ENCODE data around the gene GRB10.
A peak's percentile ranks its signal among the peaks of the same experiment; 100 is the strongest.

Gene GRB10

GRCh38 chr7:50803359-50804337 is 21.0 kb upstream of the GRB10 start:
- no peak for DNase-seq

GRCh38 chr7:50801907-50802306 is 19.2 kb upstream of the GRB10 start:
- DNase-seq, result peak; percentile 16

DNA sequence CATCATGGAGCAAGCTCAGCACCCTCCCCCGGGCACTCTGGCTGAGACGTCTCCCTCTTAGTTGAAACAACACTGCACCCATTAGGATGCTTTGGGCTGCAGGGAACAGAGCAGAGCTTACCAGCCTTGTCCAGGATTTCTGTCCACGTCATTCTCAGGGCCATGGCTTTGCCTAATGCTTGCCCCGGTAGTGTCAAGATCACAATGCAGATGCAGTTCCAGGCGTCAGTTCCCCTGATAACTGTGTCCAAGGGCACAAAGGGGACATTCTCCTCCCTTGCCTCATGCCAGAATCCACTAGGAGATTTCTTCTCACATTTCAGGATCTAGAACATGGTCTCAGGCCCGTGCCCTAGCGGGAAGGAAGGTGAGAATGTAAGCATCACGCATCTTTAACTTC is 17.2 kb upstream of the GRB10 start:
- DNase-seq, result no peak

- DNase-seq, result no peak
Observed at GRCh38 chr7:50798126-50798525, 15.4 kb upstream of the GRB10 start.

DNA sequence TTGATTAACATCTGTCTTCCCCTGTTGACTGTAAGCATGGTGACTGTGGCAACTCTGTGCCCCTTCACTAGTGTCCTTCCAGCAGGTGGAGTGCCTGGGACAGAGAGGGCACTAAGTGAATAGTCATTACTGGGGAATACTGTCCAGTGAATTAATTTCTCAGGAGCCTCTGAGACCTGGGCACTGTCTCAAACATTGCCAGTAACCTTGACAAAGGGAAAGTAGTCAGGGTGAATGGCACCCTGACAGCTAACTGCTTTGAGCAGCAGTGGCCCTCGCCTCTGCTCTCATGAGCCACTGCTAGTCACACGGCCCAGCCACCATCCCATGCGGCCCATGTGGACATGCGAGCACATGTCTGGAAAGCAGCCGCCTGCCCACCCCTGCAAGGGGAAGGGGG is 13.1 kb upstream of the GRB10 start:
- DNase-seq, result peak; percentile 39

DNA sequence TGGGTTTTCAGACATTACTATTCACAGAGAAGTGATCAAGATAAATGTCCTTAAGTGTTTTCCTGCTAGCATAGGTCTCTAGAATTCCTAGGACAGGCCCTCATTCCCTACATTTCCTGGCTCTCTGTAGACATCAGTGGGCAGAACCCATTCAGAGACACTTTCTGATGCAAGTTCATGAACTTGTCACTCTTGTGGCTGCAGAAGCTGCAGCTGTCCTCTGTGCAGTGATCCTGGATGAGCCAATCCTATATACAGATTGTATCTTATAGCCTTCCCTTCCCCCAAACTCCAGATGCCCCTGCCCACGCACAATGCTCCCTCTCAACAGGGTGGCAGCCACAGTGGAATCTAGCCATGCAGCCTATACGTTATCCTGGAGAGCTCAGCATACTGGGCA is 12.6 kb upstream of the GRB10 start:
- DNase-seq, result no peak

- peak; percentile 58 for DNase-seq
Observed at GRCh38 chr7:50793947-50794570, 11.4 kb upstream of the GRB10 start.

GRCh38 chr7:50793120-50793946 is 10.6 kb upstream of the GRB10 start:
- DNase-seq, result peak; percentile 89

- peak; percentile 88 for DNase-seq
Observed at GRCh38 chr7:50792342-50793119, 9.8 kb upstream of the GRB10 start.

GRCh38 chr7:50791938-50792341 is 9.2 kb upstream of the GRB10 start:
- DNase-seq, result peak; percentile 61

DNA sequence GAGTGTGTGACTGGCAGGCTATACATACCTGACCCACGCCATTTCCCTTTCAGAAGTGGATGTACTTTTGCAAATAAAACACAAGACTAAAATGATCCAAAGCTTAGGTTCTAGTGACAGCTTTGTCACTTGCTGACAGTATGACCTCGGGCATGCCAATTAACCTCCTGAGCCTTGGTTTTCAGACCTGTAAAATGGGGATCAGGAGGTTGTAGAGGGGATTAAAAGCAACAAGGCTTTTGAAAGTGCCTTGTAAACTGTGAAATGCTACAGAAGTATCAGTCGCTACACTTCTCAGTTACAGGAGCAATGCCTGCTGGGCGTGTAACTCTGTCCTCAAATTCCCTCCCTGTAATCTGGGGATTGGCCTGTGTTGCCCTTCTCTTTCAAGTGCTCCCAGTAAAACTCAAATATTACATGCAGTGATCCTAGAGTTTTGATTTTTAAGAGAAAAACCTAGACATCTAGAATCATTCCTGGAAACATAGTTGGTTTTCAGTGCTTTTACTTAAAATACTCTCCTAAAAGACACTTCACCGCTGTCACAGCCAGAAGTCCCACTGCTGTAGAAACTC is 8.8 kb upstream of the GRB10 start:
- peak; percentile 48 for DNase-seq

DNA sequence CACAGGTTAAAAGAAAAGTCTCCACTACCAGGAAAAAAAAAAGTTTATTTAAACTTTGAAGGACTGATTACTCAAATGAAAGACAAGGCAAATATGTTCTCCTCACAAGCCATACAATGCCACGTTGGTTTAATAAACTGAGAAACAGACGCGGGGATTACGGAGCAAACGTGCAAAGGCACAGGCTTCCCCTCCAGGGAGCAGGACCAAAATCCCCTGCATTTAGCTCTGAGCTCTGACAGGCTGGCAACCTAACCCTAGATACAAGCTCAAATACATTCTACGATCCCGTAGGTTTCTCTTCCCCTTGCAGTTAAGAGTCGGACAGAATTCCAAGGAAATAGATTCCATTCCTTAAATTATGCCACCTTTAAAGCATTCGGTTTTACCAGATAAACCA is 7.7 kb upstream of the GRB10 start:
- DNase-seq, result no peak

GRCh38 chr7:50788382-50788781 is 5.7 kb upstream of the GRB10 start:
- no peak for DNase-seq

DNA sequence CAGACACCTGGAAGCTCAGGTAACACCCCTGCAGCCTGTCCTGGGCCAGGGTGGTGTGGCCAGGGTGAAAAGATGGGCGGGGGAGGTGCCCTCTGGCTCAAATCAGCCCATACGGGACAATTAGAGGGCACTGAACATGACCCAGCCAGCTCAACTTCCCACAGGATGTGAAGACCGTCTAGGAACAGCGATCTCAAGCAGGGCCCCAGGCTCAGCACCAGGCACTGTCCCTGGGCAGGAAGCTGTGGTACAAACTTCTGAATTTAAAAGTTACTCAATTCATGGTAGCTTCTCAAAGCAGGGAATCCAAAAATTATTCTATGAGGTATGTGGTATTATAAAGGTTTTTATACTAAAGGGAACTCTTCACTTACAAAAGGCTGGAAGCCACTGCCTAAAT is 5.1 kb upstream of the GRB10 start:
- DNase-seq, result no peak

- DNase-seq, result no peak
Observed at GRCh38 chr7:50785346-50785745, 2.6 kb upstream of the GRB10 start.

DNA sequence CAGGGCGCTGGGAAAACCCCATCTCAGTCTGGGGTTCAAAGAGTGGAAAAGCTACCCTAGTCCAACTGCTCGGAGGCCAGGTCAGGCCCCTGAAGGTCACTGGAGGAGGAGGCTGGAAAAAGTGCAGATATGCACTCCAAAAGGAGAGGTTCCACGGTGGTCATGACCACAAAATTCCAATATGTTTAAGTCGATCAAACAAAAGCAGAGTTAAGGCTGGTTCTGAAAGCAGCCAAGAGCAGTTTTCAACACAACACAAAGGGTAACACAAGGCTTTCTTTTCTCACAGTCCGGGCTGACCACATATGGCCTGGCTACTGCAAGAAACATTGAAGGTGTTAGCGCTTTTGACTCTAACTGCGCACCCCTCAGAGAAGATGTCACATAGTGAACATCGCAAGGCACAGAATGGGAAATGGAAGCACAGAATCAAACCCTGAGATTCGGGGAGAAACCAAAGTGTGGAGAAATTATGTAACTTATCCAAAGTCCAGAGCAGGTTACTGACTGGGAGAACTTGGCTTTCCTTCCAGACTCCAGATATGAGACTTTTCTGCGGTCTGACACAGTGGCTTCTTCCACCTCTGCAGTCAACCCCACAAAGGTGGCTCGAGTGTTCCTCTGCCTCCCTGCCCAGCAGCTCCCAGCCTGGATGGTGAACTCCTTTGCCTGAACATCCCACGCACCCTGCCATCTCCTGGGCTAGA is 1.3 kb upstream of the GRB10 start:
- DNase-seq, result no peak

GRCh38 chr7:50783303-50783702 is 607 bp upstream of the GRB10 start:
- DNase-seq, result no peak

GRCh38 chr7:50781381-50782293 is 1.1 kb downstream of the GRB10 start:
- no peak for DNase-seq

DNA sequence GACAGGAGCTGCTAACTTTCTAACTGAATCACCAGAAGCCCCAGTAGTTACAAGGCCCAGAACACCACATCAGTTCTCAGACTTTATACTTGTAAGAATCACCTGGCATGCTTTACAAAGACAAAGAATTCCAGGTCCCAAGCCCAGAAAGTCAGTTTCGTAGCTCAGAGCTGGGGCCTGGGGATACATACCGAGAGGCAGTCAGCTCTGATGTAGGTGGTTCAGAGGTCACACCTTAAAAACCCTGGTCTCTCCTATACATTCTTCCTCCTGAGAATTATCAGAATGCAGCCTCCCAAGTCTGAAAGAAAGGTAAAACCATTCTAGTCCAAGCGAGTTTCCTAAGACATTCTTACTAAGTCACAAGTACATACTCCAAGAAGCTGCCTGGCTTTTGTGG is 2.3 kb downstream of the GRB10 start:
- DNase-seq, result no peak

DNA sequence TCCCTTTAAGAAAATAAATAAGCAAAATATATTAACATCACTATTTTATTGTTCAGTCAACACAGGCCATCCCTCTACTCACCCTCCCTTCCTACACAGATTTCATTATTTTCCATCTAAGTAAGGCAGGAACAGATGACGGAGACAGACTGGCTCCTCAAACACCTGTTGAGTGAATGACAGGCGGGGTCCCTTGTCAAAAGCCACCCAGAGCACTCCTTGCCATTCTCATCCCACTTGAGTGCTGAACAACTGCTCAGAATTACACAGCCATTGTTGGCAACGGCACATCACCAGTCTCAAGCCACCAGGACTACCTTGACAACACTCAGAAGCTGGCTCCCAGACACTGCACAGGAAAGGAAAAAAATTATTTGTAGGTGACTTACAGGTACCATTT is 3.3 kb downstream of the GRB10 start:
- DNase-seq, result no peak
